Urinary bladder (tissue), 4 donors: ENCODE results near the gene PRTN3. TPM values are rescaled to one million over a fixed set of nuclear protein-coding genes. Genes with fewer than 3 reads are reported as not detected.
A peak's percentile ranks its signal among the peaks of the same experiment; 100 is the strongest.
"Not testable (repeated sequence)": the region's sequence is repeated elsewhere in the genome, so short reads cannot be mapped to it uniquely, and the experiment has no call there.

Experiments used
- DNase-seq: peaks from one replicate; pipeline ENCODE4 v3.0.0-alpha.2; 2015; ENCODE audit errors: extremely low spot score
- H3K27ac ChIP-seq: one replicate; pipeline ENCODE4 v1.5.1; 2013; ENCODE audit warnings: low read depth, mild to moderate bottlenecking, moderate library complexity
- H3K36me3 ChIP-seq: one replicate; pipeline ENCODE4 v1.6.1; 2013; ENCODE audit warnings: mild to moderate bottlenecking, moderate library complexity; ENCODE audit not compliant: insufficient read depth
- H3K4me1 ChIP-seq: one replicate; pipeline ENCODE4 v1.6.1; 2013; ENCODE audit warnings: mild to moderate bottlenecking, moderate library complexity; ENCODE audit not compliant: insufficient read depth
- H3K4me3 ChIP-seq: one replicate; pipeline ENCODE4 v1.5.1; 2013; ENCODE audit warnings: low read depth, low read length
- WGBS: extraction: QIAGEN DNeasy Blood & Tissue Kit; methylation state at CpG from one replicate; pipeline ENCODE4 v1.1.7; 2013; 5-methylcytosine and 5-hydroxymethylcytosine counted together
- polyA plus RNA-seq: library from polyadenylated mRNA; stranded (reverse); fragments of 200-250 nt; gene quantifications from one replicate; pipeline ENCODE4 v1.2.3, GENCODE V29; 2013
- small RNA-seq: library from RNA; depleted of rRNA; stranded (forward); fragments of <200 nt; gene quantifications from one replicate; pipeline ENCODE3, GENCODE V24; 2014
- total RNA-seq: library from RNA; depleted of rRNA; stranded (reverse); fragments of >200 nt; gene quantifications from one replicate; pipeline ENCODE4 v1.2.3, GENCODE V29; 2014
- donor health status: healthy with polysubstance abuse.
- donor health status: healthy.

Gene PRTN3
- total and polyA plus RNA-seq, 2 donors: 0.08 to 0.26 TPM

GRCh38 chr19:889662-890295 is 49.0 kb downstream of the PRTN3 start:
- DNase-seq: no peak
- Histone ChIP-seq H3K4me1 (no peaks in the 10 kb centered on the region), H3K36me3 (peaks cover 2% of the 10 kb centered on the region), H3K4me3 (no peak overlapping the region), H3K27ac (no peak overlapping the region)
- 92% methylated on average over 26 of the region's 26 CpGs for WGBS

GRCh38 chr19:890831-891230 is 50.0 kb downstream of the PRTN3 start:
- H3K27ac ChIP-seq: no peak overlapping the region
- H3K36me3 ChIP-seq: peaks cover 2% of the 10 kb centered on the region
- no peak overlapping the region for H3K4me3 ChIP-seq
- no peaks in the 10 kb centered on the region for H3K4me1 ChIP-seq
- 91% methylated on average over 18 of the region's 18 CpGs for WGBS
- DNase-seq: no peak

- DNase-seq, H3K36me3 ChIP-seq, H3K4me1 ChIP-seq, H3K27ac ChIP-seq: not testable (repeated sequence)
- 49% methylated on average over 47 of the region's 50 CpGs for WGBS
- peak overlapping the region; percentile 91 for H3K4me3 ChIP-seq
Observed at GRCh38 chr19:891421-892200, 50.8 kb downstream of the PRTN3 start.

GRCh38 chr19:892243-892893 is 51.6 kb downstream of the PRTN3 start:
- peak overlapping the region; percentile 53 for H3K27ac ChIP-seq
- H3K4me1 ChIP-seq: no peaks in the 10 kb centered on the region
- H3K4me3 ChIP-seq: peak overlapping the region; percentile 91
- DNase-seq: no peak
- 5% methylated on average over 25 of the region's 27 CpGs for WGBS
- H3K36me3 ChIP-seq: no peaks in the 10 kb centered on the region

- peak within 1 kb of the TSS; percentile 91 for H3K4me3 ChIP-seq
- WGBS: under 1% methylated on average over 68 of the region's 69 CpGs
- H3K27ac ChIP-seq: peak within 1 kb of the TSS; percentile 95
- H3K36me3 ChIP-seq: no peaks in the 10 kb centered on the region
- DNase-seq: peak; percentile 90
- H3K4me1 ChIP-seq: no peaks in the 10 kb centered on the region
Observed at GRCh38 chr19:892894-893689, 52.3 kb downstream of the PRTN3 start, which contains the start of the genes MED16 and RNU6-9. Gene MED16 (minus strand): TSS chr19:893187. CDS start chr19:891131, 2,056 bp downstream. Gene RNU6-9 (plus strand): TSS chr19:893484.

GRCh38 chr19:896434-896833 is 55.6 kb downstream of the PRTN3 start:
- Histone ChIP-seq H3K36me3 (peaks cover 3% of the 10 kb centered on the region), H3K27ac (no peak overlapping the region), H3K4me1 (no peaks in the 10 kb centered on the region), H3K4me3 (no peak overlapping the region)
- WGBS: 94% methylated on average over 10 of the region's 10 CpGs
- DNase-seq: no peak

- peaks cover 3% of the 10 kb centered on the region for H3K36me3 ChIP-seq
- no peak overlapping the region for H3K4me3 ChIP-seq
- WGBS: 92% methylated on average over 11 of the region's 11 CpGs
- no peak overlapping the region for H3K27ac ChIP-seq
- no peak for DNase-seq
- H3K4me1 ChIP-seq: no peaks in the 10 kb centered on the region
Observed at GRCh38 chr19:896999-897398, 56.2 kb downstream of the PRTN3 start.

- no peak overlapping the region for H3K27ac ChIP-seq
- no peak for DNase-seq
- peaks cover 3% of the 10 kb centered on the region for H3K36me3 ChIP-seq
- H3K4me1 ChIP-seq: no peaks in the 10 kb centered on the region
- 91% methylated on average over 26 of the region's 26 CpGs for WGBS
- no peak overlapping the region for H3K4me3 ChIP-seq
Observed at GRCh38 chr19:897442-898039, 56.7 kb downstream of the PRTN3 start.

Small RNA genes lying within 50 kb of the gene (small RNA-seq; reads per million reads assigned to genes)
- not detected for gene MIR3187
- 0.09 reads per million for gene RNU6-9

Other genes with a start within 250 kb of the PRTN3 start
- 10.3 TPM for gene POLRMT, start 207.5 kb upstream of the PRTN3 start, total RNA-seq
- 44.6 TPM for gene POLRMT, start 207.5 kb upstream of the PRTN3 start, polyA plus RNA-seq
- not detected for gene FGF22, start 201.1 kb upstream of the PRTN3 start, total RNA-seq
- gene FGF22, start 201.1 kb upstream of the PRTN3 start, polyA plus RNA-seq: 1.6 TPM
- 8.6 TPM for gene RNF126, start 177.8 kb upstream of the PRTN3 start, total RNA-seq
- 41.8 TPM for gene RNF126, start 177.8 kb upstream of the PRTN3 start, polyA plus RNA-seq
- gene FSTL3, start 164.6 kb upstream of the PRTN3 start, total RNA-seq: 23.3 TPM
- 86.9 TPM for gene FSTL3, start 164.6 kb upstream of the PRTN3 start, polyA plus RNA-seq
- gene PRSS57, start 145.5 kb upstream of the PRTN3 start, total RNA-seq: not detected
- not detected for gene PRSS57, start 145.5 kb upstream of the PRTN3 start, polyA plus RNA-seq
- 23.6 TPM for gene PALM, start 132.1 kb upstream of the PRTN3 start, total RNA-seq
- gene PALM, start 132.1 kb upstream of the PRTN3 start, polyA plus RNA-seq: 69.3 TPM
- 1.4 TPM for gene MISP, start 89.9 kb upstream of the PRTN3 start, total RNA-seq
- gene MISP, start 89.9 kb upstream of the PRTN3 start, polyA plus RNA-seq: 0.91 TPM
- 104 TPM for gene PTBP1, start 43.5 kb upstream of the PRTN3 start, total RNA-seq
- gene PTBP1, start 43.5 kb upstream of the PRTN3 start, polyA plus RNA-seq: 108 TPM
- gene PLPPR3, start 19.0 kb upstream of the PRTN3 start, total RNA-seq: 2.1 TPM
- 0.03 TPM for gene PLPPR3, start 19.0 kb upstream of the PRTN3 start, polyA plus RNA-seq
- gene AZU1, start 13.2 kb upstream of the PRTN3 start, total RNA-seq: not detected
- 0.15 TPM for gene AZU1, start 13.2 kb upstream of the PRTN3 start, polyA plus RNA-seq
- gene ELANE, start 11.3 kb downstream of the PRTN3 start, total RNA-seq: not detected
- 5.7 TPM for gene ELANE, start 11.3 kb downstream of the PRTN3 start, polyA plus RNA-seq
- 84.4 TPM for gene CFD, start 18.7 kb downstream of the PRTN3 start, total RNA-seq
- 2,164 TPM for gene CFD, start 18.7 kb downstream of the PRTN3 start, polyA plus RNA-seq
- 21.2 TPM for gene MED16, start 52.2 kb downstream of the PRTN3 start, total RNA-seq
- 59.8 TPM for gene MED16, start 52.2 kb downstream of the PRTN3 start, polyA plus RNA-seq
- not detected for gene RNU6-9, start 52.5 kb downstream of the PRTN3 start, total RNA-seq
- gene RNU6-9, start 52.5 kb downstream of the PRTN3 start, polyA plus RNA-seq: not detected
- gene R3HDM4, start 72.2 kb downstream of the PRTN3 start, total RNA-seq: 16.0 TPM
- 62.3 TPM for gene R3HDM4, start 72.2 kb downstream of the PRTN3 start, polyA plus RNA-seq
- not detected for gene KISS1R, start 76.3 kb downstream of the PRTN3 start, total RNA-seq
- 0.28 TPM for gene KISS1R, start 76.3 kb downstream of the PRTN3 start, polyA plus RNA-seq
- gene ARID3A, start 85.0 kb downstream of the PRTN3 start, total RNA-seq: 9.1 TPM
- gene ARID3A, start 85.0 kb downstream of the PRTN3 start, polyA plus RNA-seq: 6.1 TPM
- 23.3 TPM for gene WDR18, start 143.3 kb downstream of the PRTN3 start, total RNA-seq
- gene WDR18, start 143.3 kb downstream of the PRTN3 start, polyA plus RNA-seq: 36.6 TPM
- not detected for gene GRIN3B, start 159.4 kb downstream of the PRTN3 start, total RNA-seq
- gene GRIN3B, start 159.4 kb downstream of the PRTN3 start, polyA plus RNA-seq: 0.06 TPM
- gene TMEM259, start 180.1 kb downstream of the PRTN3 start, total RNA-seq: 34.5 TPM
- gene TMEM259, start 180.1 kb downstream of the PRTN3 start, polyA plus RNA-seq: 159 TPM
- gene RNU6-2, start 180.5 kb downstream of the PRTN3 start, total RNA-seq: not detected
- not detected for gene RNU6-2, start 180.5 kb downstream of the PRTN3 start, polyA plus RNA-seq
- gene CNN2, start 185.6 kb downstream of the PRTN3 start, total RNA-seq: 73.3 TPM
- gene CNN2, start 185.6 kb downstream of the PRTN3 start, polyA plus RNA-seq: 97.1 TPM
- 1.9 TPM for gene ABCA7, start 199.1 kb downstream of the PRTN3 start, total RNA-seq
- 5.9 TPM for gene ABCA7, start 199.1 kb downstream of the PRTN3 start, polyA plus RNA-seq
- 5.7 TPM for gene ARHGAP45, start 226.2 kb downstream of the PRTN3 start, total RNA-seq
- 12.0 TPM for gene ARHGAP45, start 226.2 kb downstream of the PRTN3 start, polyA plus RNA-seq